Mesothelial cell of epicardium (in vitro differentiated cells): ENCODE results near the gene CKMT1A. TPM values are rescaled to one million over a fixed set of nuclear protein-coding genes. Genes with fewer than 3 reads are reported as not detected.
"Not testable (repeated sequence)": the region's sequence is repeated elsewhere in the genome, so short reads cannot be mapped to it uniquely, and the experiment has no call there.

Experiments
- DNase-seq, 2 experiments: peaks; one replicate each; pipeline ENCODE4 v3.0.0; 2021; ENCODE audit warnings: low spot score in 2 of 2; ENCODE audit not compliant: unreplicated experiment in 2 of 2
- H3K27ac Mint-ChIP-seq: 2 replicates; pipeline ENCODE4 v1.8.0; 2021; ENCODE audit warnings: mixed read lengths
- H3K27me3 Mint-ChIP-seq: 2 replicates; pipeline ENCODE4 v1.8.0; 2021; ENCODE audit warnings: low read depth, mixed read lengths
- H3K36me3 Mint-ChIP-seq: 2 replicates; pipeline ENCODE4 v1.8.0; 2021; ENCODE audit warnings: mixed read lengths
- H3K4me1 Mint-ChIP-seq: 2 replicates; pipeline ENCODE4 v1.8.0; 2021; ENCODE audit warnings: mixed read lengths
- H3K4me3 Mint-ChIP-seq: 2 replicates; pipeline ENCODE4 v1.8.0; 2021; ENCODE audit warnings: mild to moderate bottlenecking, moderate library complexity, mixed read lengths
- H3K9me3 Mint-ChIP-seq: 2 replicates; pipeline ENCODE4 v1.8.0; 2021; ENCODE audit warnings: mixed read lengths
- total RNA-seq: library from RNA; stranded (reverse); gene quantifications from 3 replicates; pipeline ENCODE4 v1.2.1, GENCODE V29; 2021
- TF ChIP-seq, protein P1 (sequence below): fragments of 200-600 bp; sonication (generic); IDR thresholded peaks from one replicate; pipeline ENCODE4 v1.5.0; 2021; ENCODE audit warnings: antibody characterized with exemption; ENCODE audit not compliant: unreplicated experiment

Gene CKMT1A
- total RNA-seq, 1 donor from 2014 or later = 0.42 TPM

DNA sequence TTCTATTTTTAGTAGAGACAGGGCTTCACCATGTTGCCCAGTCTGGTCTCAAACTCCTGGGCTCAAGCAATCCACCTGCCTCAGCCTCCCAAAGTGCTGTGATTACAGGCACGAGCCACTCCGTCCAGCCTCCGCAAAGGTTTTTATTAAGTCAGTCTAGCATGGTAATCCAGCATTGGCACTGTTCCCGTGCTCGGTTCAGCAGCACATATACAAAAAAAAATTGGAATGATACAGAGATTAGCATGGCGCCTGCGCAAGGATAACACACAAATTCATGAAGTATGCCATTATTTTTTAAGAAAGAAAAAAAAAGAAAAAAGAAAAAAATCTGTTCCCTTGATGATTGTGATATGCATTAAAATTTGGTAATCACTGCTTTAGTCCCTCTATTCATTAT, 8.5 kb downstream of the CKMT1A start:
- Mint-ChIP-seq H3K27me3 (peaks cover 42% of the 10 kb centered on the region), H3K4me3 (no peak overlapping the region), H3K36me3 (no peaks in the 10 kb centered on the region), H3K27ac (no peak overlapping the region), H3K4me1 (no peaks in the 10 kb centered on the region), H3K9me3 (no peaks in the 10 kb centered on the region)
- TF ChIP-seq, protein P1, sequence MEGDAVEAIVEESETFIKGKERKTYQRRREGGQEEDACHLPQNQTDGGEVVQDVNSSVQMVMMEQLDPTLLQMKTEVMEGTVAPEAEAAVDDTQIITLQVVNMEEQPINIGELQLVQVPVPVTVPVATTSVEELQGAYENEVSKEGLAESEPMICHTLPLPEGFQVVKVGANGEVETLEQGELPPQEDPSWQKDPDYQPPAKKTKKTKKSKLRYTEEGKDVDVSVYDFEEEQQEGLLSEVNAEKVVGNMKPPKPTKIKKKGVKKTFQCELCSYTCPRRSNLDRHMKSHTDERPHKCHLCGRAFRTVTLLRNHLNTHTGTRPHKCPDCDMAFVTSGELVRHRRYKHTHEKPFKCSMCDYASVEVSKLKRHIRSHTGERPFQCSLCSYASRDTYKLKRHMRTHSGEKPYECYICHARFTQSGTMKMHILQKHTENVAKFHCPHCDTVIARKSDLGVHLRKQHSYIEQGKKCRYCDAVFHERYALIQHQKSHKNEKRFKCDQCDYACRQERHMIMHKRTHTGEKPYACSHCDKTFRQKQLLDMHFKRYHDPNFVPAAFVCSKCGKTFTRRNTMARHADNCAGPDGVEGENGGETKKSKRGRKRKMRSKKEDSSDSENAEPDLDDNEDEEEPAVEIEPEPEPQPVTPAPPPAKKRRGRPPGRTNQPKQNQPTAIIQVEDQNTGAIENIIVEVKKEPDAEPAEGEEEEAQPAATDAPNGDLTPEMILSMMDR = no peak
- no peak for DNase-seq

DNA sequence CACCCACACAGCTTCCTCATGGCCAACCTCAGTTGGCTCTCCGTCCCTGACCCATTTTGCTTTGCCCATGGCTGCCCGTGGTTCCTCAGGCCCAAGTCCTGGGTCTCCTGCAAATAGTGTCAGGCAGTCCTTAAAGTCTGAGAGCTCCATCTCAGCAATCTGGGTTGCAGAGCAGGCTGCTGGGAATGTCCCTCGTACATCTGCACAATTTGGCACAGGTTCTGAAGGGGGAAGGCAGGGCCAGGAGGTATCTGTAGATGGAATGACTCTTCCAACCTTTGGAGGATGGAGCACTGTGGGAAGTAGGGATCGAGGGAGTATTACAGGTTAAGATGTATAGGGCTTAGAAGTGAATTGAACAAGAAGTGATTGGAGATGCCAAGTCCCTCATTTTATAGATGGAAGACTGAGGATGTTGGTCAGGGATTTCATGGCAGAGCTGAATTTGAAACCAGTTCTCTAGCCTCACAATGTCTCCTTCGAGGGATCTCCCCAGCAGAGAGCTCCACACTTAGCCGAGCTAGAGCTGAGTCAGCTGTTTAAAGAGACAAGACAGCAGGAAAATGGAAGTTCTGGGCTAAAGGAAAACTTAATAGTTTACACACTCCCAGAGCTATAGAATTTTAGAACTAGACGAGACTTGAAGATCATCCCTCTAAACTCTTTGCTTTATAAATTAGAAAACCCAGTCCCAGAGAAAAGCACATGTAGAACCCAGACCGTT, 9.2 kb downstream of the CKMT1A start:
- Mint-ChIP-seq H3K4me1 (no peaks in the 10 kb centered on the region), H3K4me3 (no peak overlapping the region), H3K27ac (no peak overlapping the region), H3K36me3 (no peaks in the 10 kb centered on the region), H3K9me3 (no peaks in the 10 kb centered on the region), H3K27me3 (peaks cover 35% of the 10 kb centered on the region)
- TF ChIP-seq, protein P1 = no peak
- DNase-seq = no peak

DNA sequence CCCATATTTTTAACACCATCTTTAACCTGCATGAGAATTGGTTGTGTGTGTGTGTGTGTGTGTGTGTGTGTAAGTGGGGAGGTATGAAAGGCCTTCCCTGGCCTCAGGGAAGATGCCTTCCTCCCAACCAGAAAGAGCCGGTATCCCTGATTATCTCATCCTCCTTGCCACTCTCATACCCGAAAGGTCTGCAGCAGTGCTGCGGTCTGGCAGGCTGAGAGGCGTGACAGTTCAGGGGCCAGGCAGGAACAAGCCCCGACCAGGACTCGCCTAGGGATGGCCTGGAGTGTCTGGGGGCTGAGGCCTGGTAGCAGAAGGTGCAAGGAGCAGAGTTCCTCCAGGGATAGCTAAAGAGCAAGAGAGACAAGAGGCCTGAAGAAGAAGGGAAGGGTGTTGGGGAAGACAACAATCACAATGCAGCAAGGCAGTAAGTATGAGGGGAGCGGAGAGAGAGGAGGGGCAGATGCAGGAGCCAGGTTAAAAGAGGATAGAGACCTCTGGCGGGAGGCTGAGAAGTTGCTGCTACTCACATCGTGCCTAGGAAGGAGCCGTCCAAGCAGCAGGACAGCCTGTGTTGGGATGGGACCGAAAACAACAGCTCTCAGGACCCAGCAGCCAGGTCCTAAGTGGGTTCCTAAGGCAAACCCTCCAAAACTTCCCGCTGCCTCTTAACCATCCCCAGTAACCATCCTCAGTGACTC, 16.9 kb downstream of the CKMT1A start:
- not testable (repeated sequence) for H3K9me3 Mint-ChIP-seq, H3K4me1 Mint-ChIP-seq, H3K27me3 Mint-ChIP-seq, H3K36me3 Mint-ChIP-seq, H3K27ac Mint-ChIP-seq, H3K4me3 Mint-ChIP-seq, DNase-seq

DNA sequence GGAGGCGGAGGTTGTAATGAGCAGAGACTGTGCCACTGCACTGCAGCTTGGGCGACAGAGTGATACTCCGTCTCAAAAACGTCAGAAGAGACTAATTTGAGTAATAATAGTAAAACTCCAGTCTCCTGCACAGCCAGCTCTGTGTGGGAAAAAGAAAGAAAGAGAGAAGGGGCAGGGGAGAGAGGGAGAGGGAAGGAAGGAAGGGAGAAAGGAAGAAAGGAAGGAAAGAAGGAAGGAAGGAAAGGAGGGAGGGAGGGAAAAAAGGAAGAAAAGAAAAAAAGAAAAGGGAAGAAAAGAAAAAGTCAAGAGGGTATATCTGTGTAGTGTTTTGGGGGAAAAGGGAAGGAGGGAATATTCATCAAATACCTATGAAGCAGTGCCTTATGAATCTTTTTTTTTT, 29.5 kb downstream of the CKMT1A start:
- H3K9me3 Mint-ChIP-seq = no peaks in the 10 kb centered on the region
- H3K4me3 Mint-ChIP-seq = no peak overlapping the region
- no peak overlapping the region for H3K27ac Mint-ChIP-seq
- no peaks in the 10 kb centered on the region for H3K36me3 Mint-ChIP-seq
- no peak for DNase-seq
- no peaks in the 10 kb centered on the region for H3K4me1 Mint-ChIP-seq
- peaks cover 9% of the 10 kb centered on the region for H3K27me3 Mint-ChIP-seq
- TF ChIP-seq, protein P1 = no peak

DNA sequence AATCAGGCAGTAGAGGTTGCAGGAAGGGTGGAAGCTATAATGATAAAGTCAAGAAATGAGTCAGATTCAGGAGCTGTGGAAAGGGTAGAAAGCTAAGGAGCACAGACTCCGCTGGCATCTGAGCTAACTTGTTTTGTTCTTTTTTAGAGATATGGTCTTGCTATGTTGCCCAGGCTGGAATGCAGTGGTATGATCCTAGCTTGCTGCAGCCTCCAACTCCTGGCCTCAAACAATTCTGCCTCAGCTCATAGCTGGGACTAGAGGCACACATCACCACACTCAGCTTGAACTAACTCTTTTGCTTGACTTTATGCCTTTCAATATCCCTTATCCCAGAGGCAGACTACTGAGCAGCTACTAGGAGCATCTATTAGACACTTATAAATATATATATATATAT, 32.6 kb downstream of the CKMT1A start:
- DNase-seq, H3K36me3 Mint-ChIP-seq, H3K27me3 Mint-ChIP-seq, H3K27ac Mint-ChIP-seq, H3K4me1 Mint-ChIP-seq, H3K9me3 Mint-ChIP-seq, H3K4me3 Mint-ChIP-seq: not testable (repeated sequence)

DNA sequence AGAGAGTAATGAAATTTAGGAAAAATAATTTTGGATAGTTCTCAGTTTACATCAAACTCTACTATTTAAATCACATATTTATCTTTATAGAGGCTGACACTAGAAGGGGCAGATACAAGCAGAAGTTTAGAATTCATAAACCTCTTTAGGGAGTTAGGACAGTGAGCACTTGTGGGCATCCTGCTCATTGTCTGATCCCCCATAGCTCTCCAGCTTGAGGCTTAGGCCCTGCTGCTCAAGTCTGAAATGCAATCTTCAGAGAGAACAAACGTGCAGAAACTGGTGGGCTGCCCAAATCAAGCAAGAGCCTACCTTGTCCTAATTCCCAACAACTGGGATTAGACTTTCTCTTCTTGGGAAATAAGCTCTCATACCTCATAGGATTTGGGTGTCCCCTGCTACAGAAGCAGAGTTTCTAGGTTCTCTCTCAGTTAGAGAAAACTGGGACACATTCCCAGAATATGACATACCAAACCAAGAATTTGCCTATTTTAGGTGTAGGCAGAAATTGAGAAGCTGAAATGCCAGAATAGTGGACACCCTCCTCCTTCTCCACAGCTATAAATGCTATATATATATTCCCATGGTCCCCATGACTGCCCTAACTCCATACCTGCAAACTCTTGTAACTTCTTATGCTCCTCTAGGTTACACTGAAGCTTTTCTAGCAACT, 34.5 kb downstream of the CKMT1A start:
- not testable (repeated sequence) for H3K27ac Mint-ChIP-seq, H3K4me3 Mint-ChIP-seq, DNase-seq, H3K36me3 Mint-ChIP-seq, H3K4me1 Mint-ChIP-seq, H3K27me3 Mint-ChIP-seq, H3K9me3 Mint-ChIP-seq

DNA sequence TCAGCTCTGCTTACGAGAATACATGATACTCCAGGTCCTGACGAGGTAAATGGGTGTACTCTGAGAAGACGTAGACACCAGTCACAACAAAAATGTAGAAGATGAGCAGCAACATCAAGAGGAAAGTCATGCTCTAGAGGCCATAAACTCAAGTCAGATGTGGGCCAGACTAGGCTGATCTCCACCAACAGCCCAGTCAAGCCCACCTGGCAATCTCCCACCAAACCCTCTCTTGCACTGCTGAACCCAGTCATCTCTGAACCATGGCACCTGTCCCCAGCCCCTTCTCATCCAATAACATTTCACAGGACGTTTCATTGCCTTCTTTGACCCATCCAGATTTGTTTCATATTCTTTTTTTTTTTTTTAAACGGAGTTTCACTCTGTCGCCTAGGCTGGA, 41.8 kb downstream of the CKMT1A start:
- Mint-ChIP-seq H3K27ac (no peak overlapping the region), H3K9me3 (peaks cover 5% of the 10 kb centered on the region), H3K4me1 (no peaks in the 10 kb centered on the region), H3K36me3 (no peaks in the 10 kb centered on the region), H3K4me3 (no peak overlapping the region), H3K27me3 (peaks cover 4% of the 10 kb centered on the region)
- no peak for DNase-seq
- TF ChIP-seq, protein P1 = no peak

DNA sequence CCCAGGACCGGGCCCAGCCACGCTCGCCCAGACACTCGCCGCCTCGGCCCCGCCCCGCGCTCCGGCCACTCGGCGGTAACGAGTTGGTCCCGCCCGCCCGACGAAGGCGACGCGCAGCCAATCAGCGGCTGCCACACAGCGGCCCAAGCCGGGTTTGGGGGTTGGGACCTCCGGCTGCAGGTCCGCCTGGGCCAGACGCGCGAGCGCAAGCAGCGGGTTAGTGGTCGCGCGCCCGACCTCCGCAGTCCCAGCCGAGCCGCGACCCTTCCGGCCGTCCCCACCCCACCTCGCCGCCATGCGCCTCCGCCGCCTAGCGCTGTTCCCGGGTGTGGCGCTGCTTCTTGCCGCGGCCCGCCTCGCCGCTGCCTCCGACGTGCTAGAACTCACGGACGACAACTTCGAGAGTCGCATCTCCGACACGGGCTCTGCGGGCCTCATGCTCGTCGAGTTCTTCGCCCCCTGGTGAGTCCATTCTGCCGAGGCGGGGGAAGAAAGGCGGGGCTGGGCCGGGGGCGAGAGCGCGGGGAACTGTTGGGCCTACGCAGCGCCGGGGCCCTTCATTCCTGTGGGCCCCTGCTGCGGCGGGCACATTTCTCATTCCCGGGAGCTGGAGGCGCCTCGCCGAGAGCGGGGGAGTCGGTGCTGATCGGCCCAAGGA, 52.7 kb downstream of the CKMT1A start, which contains the start of gene PDIA3:
PDIA3 (plus strand) TSS at position 194 of the 658 bp plus-strand sequence; CDS start at position 296, 102 bp downstream.
- H3K36me3 Mint-ChIP-seq, H3K9me3 Mint-ChIP-seq, H3K27me3 Mint-ChIP-seq: not testable (repeated sequence)
- peak; percentile 72 to 86 for DNase-seq
- H3K4me3 Mint-ChIP-seq = peak within 1 kb of the TSS; percentile 92
- H3K4me1 Mint-ChIP-seq = peaks cover 16% of the 10 kb centered on the region
- peak within 1 kb of the TSS; percentile 99 for H3K27ac Mint-ChIP-seq

DNA sequence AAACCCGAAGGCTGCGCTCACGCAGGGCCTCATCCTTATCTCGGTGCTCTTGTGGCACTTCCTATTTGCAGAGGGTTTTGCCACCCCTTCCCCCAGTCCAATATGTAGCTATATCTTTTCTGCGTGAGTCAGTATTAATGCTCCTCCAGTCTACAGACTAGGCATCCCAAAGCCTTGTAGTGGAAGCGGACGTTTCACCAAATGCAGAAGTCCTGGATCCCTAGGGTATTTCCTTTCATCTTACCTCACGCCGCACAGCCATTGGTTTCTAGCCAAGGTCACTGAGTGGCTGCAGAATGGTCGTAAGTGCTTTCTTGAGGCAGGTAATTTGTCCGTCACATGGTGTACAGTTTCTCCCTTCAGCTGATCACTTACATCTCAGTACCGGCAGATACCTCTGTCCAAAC, 53.2 kb downstream of the CKMT1A start:
- peaks cover 20% of the 10 kb centered on the region for H3K4me1 Mint-ChIP-seq
- H3K36me3 Mint-ChIP-seq, DNase-seq, H3K9me3 Mint-ChIP-seq, H3K27me3 Mint-ChIP-seq: not testable (repeated sequence)
- peak overlapping the region; percentile 99 for H3K27ac Mint-ChIP-seq
- H3K4me3 Mint-ChIP-seq = peak overlapping the region; percentile 92
